Measurements from ENCODE around the gene DOK4. TPM values are rescaled to one million over a fixed set of nuclear protein-coding genes. Genes with fewer than 3 reads are reported as not detected.

The DOK4 gene
- total RNA-seq, 2 experiments from 2014 or later, result 6.3 to 6.4 TPM

GRCh38 chr16:57485091-57485915 is 990 bp downstream of the DOK4 start:
- POLR2A ChIA-PET, result interaction anchor here (0.8 to 2.4 kb wide), 5 partner anchors 33 to 61 kb away, joined by 3 to 10 read pairs (median 3); partner anchors contain the start of genes ADGRG5 and CCDC102A
- Mint-ChIP-seq H3K4me3 (peak overlapping the region; percentile 87), H3K4me1 (peaks cover 13% of the 10 kb centered on the region), H3K27ac (peak overlapping the region; percentile 82), H3K9me3 (no peaks in the 10 kb centered on the region), H3K36me3 (no peaks in the 10 kb centered on the region), H3K27me3 (peaks cover 6% of the 10 kb centered on the region)
- ATAC-seq (ENCODE audit: low read depth), result no peak
- no peak for DNase-seq

DNA sequence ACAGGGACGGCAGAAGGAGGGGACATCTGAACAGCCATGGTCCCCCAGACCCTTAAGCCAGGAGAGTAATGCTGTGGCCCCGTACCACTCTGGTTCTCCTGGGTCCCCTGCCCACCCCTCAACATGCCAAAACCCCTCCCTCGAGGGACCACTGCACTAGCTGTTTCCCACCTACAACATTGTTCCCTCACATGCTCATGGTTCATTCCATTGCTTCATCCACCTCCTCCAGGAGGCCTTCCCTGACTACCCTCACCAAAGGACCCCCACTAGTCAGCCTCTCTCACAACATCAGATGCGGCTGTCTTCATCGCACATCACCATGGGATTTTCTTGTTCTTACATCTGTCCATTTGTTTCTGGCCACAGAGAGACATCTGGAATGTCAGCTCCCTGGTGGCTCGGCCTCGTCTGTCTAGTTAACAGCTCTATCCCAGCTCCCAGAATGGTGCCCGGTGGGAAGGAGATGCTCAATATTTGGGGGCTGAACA is 1.7 kb downstream of the DOK4 start:
- DNase-seq (no peak), ATAC-seq (ENCODE audit: low read depth) (no peak)
- H3K4me3 Mint-ChIP-seq, result no peak overlapping the region
- H3K27ac Mint-ChIP-seq, result no peak overlapping the region
- POLR2A ChIA-PET, result interaction anchor here (1.7 kb wide), 1 partner anchor 23 kb away, joined by 3 read pairs; no protein-coding TSS in a partner anchor
- no peaks in the 10 kb centered on the region for H3K9me3 Mint-ChIP-seq
- no peaks in the 10 kb centered on the region for H3K36me3 Mint-ChIP-seq
- peaks cover 4% of the 10 kb centered on the region for H3K27me3 Mint-ChIP-seq
- peaks cover 13% of the 10 kb centered on the region for H3K4me1 Mint-ChIP-seq

- POLR2A ChIA-PET, result interaction anchor here (1.4 to 1.7 kb wide), 2 partner anchors 19 to 22 kb away, joined by 3 read pairs; no protein-coding TSS in a partner anchor
Observed at GRCh38 chr16:57483725-57484514, 2.4 kb downstream of the DOK4 start.

GRCh38 chr16:57482845-57483545 is 3.3 kb downstream of the DOK4 start:
- Mint-ChIP-seq H3K9me3 (no peaks in the 10 kb centered on the region), H3K27me3 (peaks cover 2% of the 10 kb centered on the region), H3K27ac (no peak overlapping the region), H3K4me1 (peaks cover 13% of the 10 kb centered on the region), H3K36me3 (peaks cover 4% of the 10 kb centered on the region), H3K4me3 (no peak overlapping the region)
- ATAC-seq (ENCODE audit: low read depth) (no peak), DNase-seq (no peak)
- POLR2A ChIA-PET, result interaction anchor here (1.4 to 1.7 kb wide), 2 partner anchors 18 to 21 kb away, joined by 3 read pairs; no protein-coding TSS in a partner anchor

More at GRCh38 chr16:57483725-57484514, 2.4 kb downstream of the DOK4 start:
- Mint-ChIP-seq H3K4me1 (peaks cover 13% of the 10 kb centered on the region), H3K9me3 (no peaks in the 10 kb centered on the region), H3K27me3 (peaks cover 4% of the 10 kb centered on the region), H3K27ac (no peak overlapping the region), H3K4me3 (no peak overlapping the region), H3K36me3 (peaks cover 2% of the 10 kb centered on the region)
- DNase-seq, result no peak
- ATAC-seq (ENCODE audit: low read depth), result no peak

DNA sequence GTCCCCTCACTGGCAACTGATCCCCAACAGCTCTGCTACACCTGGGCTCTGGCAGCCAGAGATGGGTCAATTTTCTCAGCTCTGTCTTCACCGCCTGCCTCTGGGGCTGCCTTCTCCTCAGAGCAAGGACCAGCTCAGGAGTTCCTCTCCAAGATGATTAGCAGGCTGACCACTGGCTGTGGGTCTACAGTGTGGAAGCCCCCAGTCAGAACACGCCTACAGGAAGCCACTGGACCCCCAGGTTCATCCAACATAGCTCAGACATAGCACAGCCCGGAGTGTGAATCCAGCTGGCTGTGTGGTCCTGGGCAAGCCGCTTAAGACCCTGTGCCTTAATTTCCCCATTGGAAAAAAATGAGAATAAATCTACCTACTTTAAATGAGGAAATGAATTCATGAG is 4.9 kb downstream of the DOK4 start:
- no peak overlapping the region for H3K27ac Mint-ChIP-seq
- peaks cover 2% of the 10 kb centered on the region for H3K27me3 Mint-ChIP-seq
- H3K4me3 Mint-ChIP-seq, result no peak overlapping the region
- DNase-seq, result no peak
- H3K36me3 Mint-ChIP-seq, result peaks cover 4% of the 10 kb centered on the region
- ATAC-seq (ENCODE audit: low read depth), result no peak
- POLR2A ChIA-PET, result interaction anchor here (0.8 to 1.1 kb wide), 2 partner anchors 34 to 48 kb away, joined by 3 to 4 read pairs; partner anchors contain the start of genes CIAPIN1 and COQ9
- peaks cover 10% of the 10 kb centered on the region for H3K4me1 Mint-ChIP-seq
- no peaks in the 10 kb centered on the region for H3K9me3 Mint-ChIP-seq

- Mint-ChIP-seq H3K27ac (no peak overlapping the region), H3K27me3 (peaks cover 2% of the 10 kb centered on the region), H3K36me3 (peaks cover 4% of the 10 kb centered on the region), H3K4me1 (peaks cover 14% of the 10 kb centered on the region), H3K9me3 (no peaks in the 10 kb centered on the region), H3K4me3 (no peak overlapping the region)
- no peak for DNase-seq
- POLR2A ChIA-PET, result no interaction called here
- no peak for ATAC-seq (ENCODE audit: low read depth)
Observed at GRCh38 chr16:57480754-57481230, 5.5 kb downstream of the DOK4 start.

- H3K4me1 Mint-ChIP-seq, result peaks cover 12% of the 10 kb centered on the region
- no peak overlapping the region for H3K27ac Mint-ChIP-seq
- POLR2A ChIA-PET, result interaction anchor here (1.7 kb wide), 1 partner anchor 18 kb away, joined by 5 read pairs; the partner anchor contains the start of gene POLR2C
- no peaks in the 10 kb centered on the region for H3K9me3 Mint-ChIP-seq
- H3K27me3 Mint-ChIP-seq, result peaks cover 1% of the 10 kb centered on the region
- no peak for ATAC-seq (ENCODE audit: low read depth)
- no peak for DNase-seq
- H3K36me3 Mint-ChIP-seq, result peaks cover 4% of the 10 kb centered on the region
- H3K4me3 Mint-ChIP-seq, result no peak overlapping the region
Observed at GRCh38 chr16:57479976-57480753, 6.1 kb downstream of the DOK4 start.

DNA sequence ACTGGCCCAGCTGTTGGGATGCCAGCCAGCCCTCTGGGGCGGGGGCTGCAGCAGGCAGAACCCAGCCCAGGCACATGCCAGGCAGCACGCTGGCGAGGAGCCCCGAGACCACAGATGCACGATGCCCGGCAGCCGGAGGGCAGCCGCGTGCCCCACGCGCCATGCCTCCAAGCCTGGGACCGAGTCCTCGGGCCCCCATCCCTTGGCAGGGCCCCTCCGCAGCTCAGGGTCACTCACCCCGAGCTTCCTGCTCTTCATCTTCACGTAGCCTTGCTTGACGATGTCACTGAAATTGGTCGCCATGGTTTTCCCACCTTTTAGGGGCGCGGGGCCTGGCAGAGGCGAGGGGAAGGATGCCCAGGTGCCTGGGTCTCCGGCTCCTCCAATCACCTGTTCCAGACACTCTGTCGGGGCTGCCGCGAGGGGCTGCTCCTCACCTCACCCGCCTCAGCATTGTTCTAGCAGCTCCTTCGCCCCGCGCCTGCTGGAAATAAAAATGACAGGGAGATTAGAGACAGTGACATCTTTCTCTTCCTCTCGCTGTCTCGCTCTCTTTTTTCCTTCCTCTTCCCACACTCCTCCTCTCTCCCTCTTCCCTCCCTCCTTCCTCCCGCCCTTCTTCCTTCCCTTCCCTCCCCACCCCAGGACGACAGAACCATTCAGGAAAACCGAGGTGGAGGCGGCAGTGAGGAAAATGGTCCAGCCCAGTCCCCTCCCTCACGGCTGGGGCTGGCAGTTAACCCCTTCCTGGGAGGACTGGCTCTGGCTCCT is 6.9 kb downstream of the DOK4 start:
- ATAC-seq (ENCODE audit: low read depth) (no peak), DNase-seq (no peak)
- Mint-ChIP-seq H3K27ac (no peak overlapping the region), H3K9me3 (no peaks in the 10 kb centered on the region), H3K4me3 (no peak overlapping the region), H3K4me1 (peaks cover 12% of the 10 kb centered on the region), H3K27me3 (no peaks in the 10 kb centered on the region), H3K36me3 (peaks cover 4% of the 10 kb centered on the region)
- POLR2A ChIA-PET, result interaction anchor here (1.7 kb wide), 1 partner anchor 17 kb away, joined by 5 read pairs; the partner anchor contains the start of gene POLR2C

GRCh38 chr16:57478396-57479204 is 7.7 kb downstream of the DOK4 start:
- H3K27ac Mint-ChIP-seq, result peak overlapping the region; percentile 15
- peaks cover 4% of the 10 kb centered on the region for H3K36me3 Mint-ChIP-seq
- no peaks in the 10 kb centered on the region for H3K27me3 Mint-ChIP-seq
- H3K4me1 Mint-ChIP-seq, result peaks cover 12% of the 10 kb centered on the region
- H3K4me3 Mint-ChIP-seq, result no peak overlapping the region
- H3K9me3 Mint-ChIP-seq, result no peaks in the 10 kb centered on the region
- no peak for DNase-seq
- ATAC-seq (ENCODE audit: low read depth), result no peak
- POLR2A ChIA-PET, result interaction anchor here (1.7 kb wide), 1 partner anchor 16 kb away, joined by 5 read pairs; the partner anchor contains the start of gene POLR2C

GRCh38 chr16:57477531-57478202 is 8.6 kb downstream of the DOK4 start:
- no peak overlapping the region for H3K27ac Mint-ChIP-seq
- H3K36me3 Mint-ChIP-seq, result peaks cover 4% of the 10 kb centered on the region
- no peaks in the 10 kb centered on the region for H3K9me3 Mint-ChIP-seq
- DNase-seq, result no peak
- H3K4me1 Mint-ChIP-seq, result peaks cover 12% of the 10 kb centered on the region
- H3K4me3 Mint-ChIP-seq, result no peak overlapping the region
- H3K27me3 Mint-ChIP-seq, result no peaks in the 10 kb centered on the region
- POLR2A ChIA-PET, result no interaction called here
- ATAC-seq (ENCODE audit: low read depth), result no peak

All from activated naive CD8-positive, alpha-beta T cell treated with anti-CD3 and anti-CD28 coated beads, Interleukin-2, amount 10 ng/mL, durations not matched to agents 7 days and 5 days (primary cell).